ENCODE data around the gene GYPC.

The GYPC gene

DNA sequence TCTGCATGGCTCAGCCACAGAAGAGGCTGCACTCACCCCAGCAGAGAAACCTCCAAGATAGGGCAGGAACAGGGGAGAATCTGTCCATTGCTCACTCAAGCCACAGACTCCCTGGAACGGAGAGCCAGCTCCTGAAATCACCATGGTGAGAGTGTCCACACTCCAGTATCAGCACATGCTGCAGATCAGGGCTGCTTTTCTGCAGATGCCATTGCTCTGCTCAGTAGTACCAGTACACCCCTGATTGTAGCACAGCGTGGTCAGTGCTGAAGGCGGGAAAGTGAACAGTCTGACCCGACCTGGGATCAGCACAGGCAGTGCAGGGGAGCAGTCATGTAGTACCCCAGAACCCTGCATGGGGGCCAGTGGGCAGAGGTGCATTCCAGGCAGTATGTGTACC, 73.9 kb downstream of the GYPC start:
- no peaks in the 10 kb centered on the region for H3K27me3 ChIP-seq (ENCODE audit: low read depth, low read length)

DNA sequence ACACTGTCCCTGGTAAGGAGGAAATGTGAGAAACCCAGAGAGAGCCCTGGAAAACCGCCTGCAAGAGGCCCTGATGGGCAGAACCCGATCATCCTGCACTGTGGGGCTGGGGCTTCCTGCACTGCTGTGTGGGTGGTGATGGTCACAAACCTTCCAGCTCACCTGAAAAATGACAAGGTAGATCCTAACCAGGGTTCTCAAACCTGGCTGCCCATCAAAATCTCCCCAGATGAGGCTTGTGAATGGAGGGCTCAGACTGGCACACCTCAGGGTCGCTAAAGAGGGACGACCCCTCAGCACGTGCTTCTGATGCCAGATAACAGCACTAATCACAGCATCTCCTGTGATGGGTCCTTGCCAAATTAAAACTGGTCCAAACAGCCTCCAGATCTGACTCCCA, 74.7 kb downstream of the GYPC start:
- no peak overlapping the region for H3K9ac ChIP-seq (ENCODE audit: low read length)

More for the DNA sequence above, 73.9 kb downstream of the GYPC start:
- no peak overlapping the region for H3K4me2 ChIP-seq (ENCODE audit: low read length)
- H3K79me2 ChIP-seq (ENCODE audit: low read length): no peaks in the 10 kb centered on the region
- H3K4me3 ChIP-seq (ENCODE audit: low read length): no peak overlapping the region
- H3K4me1 ChIP-seq (ENCODE audit: low read length): no peaks in the 10 kb centered on the region
- TF ChIP-seq EZH2phosphoT487 (IDR thresholded peaks at IDR 0.05; ENCODE audit: low read depth): no peak
- TF ChIP-seq, protein P1, sequence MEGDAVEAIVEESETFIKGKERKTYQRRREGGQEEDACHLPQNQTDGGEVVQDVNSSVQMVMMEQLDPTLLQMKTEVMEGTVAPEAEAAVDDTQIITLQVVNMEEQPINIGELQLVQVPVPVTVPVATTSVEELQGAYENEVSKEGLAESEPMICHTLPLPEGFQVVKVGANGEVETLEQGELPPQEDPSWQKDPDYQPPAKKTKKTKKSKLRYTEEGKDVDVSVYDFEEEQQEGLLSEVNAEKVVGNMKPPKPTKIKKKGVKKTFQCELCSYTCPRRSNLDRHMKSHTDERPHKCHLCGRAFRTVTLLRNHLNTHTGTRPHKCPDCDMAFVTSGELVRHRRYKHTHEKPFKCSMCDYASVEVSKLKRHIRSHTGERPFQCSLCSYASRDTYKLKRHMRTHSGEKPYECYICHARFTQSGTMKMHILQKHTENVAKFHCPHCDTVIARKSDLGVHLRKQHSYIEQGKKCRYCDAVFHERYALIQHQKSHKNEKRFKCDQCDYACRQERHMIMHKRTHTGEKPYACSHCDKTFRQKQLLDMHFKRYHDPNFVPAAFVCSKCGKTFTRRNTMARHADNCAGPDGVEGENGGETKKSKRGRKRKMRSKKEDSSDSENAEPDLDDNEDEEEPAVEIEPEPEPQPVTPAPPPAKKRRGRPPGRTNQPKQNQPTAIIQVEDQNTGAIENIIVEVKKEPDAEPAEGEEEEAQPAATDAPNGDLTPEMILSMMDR (IDR thresholded peaks at IDR 0.05; ENCODE audit: low read depth, low read length): no peak
- H3K9me3 ChIP-seq (ENCODE audit: insufficient read depth, low read length): peaks cover 8% of the 10 kb centered on the region; the same call in 1 of the 2 replicates
- no peak overlapping the region for H3K9ac ChIP-seq (ENCODE audit: low read length)
- H3K36me3 ChIP-seq (replicated peaks; ENCODE audit: low read depth, low read length): peaks cover 4% of the 10 kb centered on the region
- H4K20me1 ChIP-seq (ENCODE audit: insufficient read depth, low read length): no peaks in the 10 kb centered on the region
- H2AFZ ChIP-seq (ENCODE audit: low read depth, low read length): no peak overlapping the region
- no peak overlapping the region for H3K27ac ChIP-seq (ENCODE audit: low read length)

DNA sequence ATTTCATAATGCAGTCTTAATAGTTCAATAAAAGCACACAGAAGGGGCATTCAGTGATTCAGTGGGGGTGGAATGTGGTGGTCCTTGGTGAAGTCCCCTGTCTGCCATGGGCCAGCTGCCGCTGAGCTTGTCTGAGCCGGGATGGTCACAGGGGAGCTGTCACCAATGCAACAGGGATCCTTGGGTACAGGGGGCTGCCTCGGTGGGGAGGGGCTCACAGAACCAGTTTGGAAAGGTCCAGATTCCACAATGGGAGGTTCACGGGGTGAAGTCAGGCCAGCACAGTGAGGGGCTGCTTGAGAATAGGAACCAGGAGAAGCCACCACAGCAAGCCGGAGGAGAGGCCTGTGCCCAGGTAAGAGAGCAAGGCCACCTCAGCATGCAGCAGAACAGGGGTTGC, 75.4 kb downstream of the GYPC start:
- H3K27me3 ChIP-seq (ENCODE audit: low read depth, low read length): no peaks in the 10 kb centered on the region
- no peaks in the 10 kb centered on the region for H3K79me2 ChIP-seq (ENCODE audit: low read length)
- H3K9me3 ChIP-seq (ENCODE audit: insufficient read depth, low read length): no peaks in the 10 kb centered on the region
- TF ChIP-seq, protein P1 (IDR thresholded peaks at IDR 0.05; ENCODE audit: low read depth, low read length): no peak
- no peak for TF ChIP-seq EZH2phosphoT487 (IDR thresholded peaks at IDR 0.05; ENCODE audit: low read depth)
- no peaks in the 10 kb centered on the region for H3K4me1 ChIP-seq (ENCODE audit: low read length)
- H3K9ac ChIP-seq (ENCODE audit: low read length): no peak overlapping the region
- H3K4me2 ChIP-seq (ENCODE audit: low read length): no peak overlapping the region
- no peak overlapping the region for H3K27ac ChIP-seq (ENCODE audit: low read length)
- H4K20me1 ChIP-seq (ENCODE audit: insufficient read depth, low read length): no peaks in the 10 kb centered on the region
- H2AFZ ChIP-seq (ENCODE audit: low read depth, low read length): no peak overlapping the region
- no peak overlapping the region for H3K4me3 ChIP-seq (ENCODE audit: low read length)
- no peaks in the 10 kb centered on the region for H3K36me3 ChIP-seq (replicated peaks; ENCODE audit: low read depth, low read length)

More for the DNA sequence above, 74.7 kb downstream of the GYPC start:
- H4K20me1 ChIP-seq (ENCODE audit: insufficient read depth, low read length): no peaks in the 10 kb centered on the region
- TF ChIP-seq, protein P1 (IDR thresholded peaks at IDR 0.05; ENCODE audit: low read depth, low read length): no peak
- no peak for TF ChIP-seq EZH2phosphoT487 (IDR thresholded peaks at IDR 0.05; ENCODE audit: low read depth)
- no peak overlapping the region for H2AFZ ChIP-seq (ENCODE audit: low read depth, low read length)
- H3K4me3 ChIP-seq (ENCODE audit: low read length): no peak overlapping the region
- no peaks in the 10 kb centered on the region for H3K4me1 ChIP-seq (ENCODE audit: low read length)
- H3K27ac ChIP-seq (ENCODE audit: low read length): no peak overlapping the region
- H3K79me2 ChIP-seq (ENCODE audit: low read length): no peaks in the 10 kb centered on the region
- H3K9me3 ChIP-seq (ENCODE audit: insufficient read depth, low read length): peaks cover under 1% of the 10 kb centered on the region; the same call in 1 of the 2 replicates
- no peak overlapping the region for H3K4me2 ChIP-seq (ENCODE audit: low read length)
- H3K36me3 ChIP-seq (replicated peaks; ENCODE audit: low read depth, low read length): no peaks in the 10 kb centered on the region
- H3K27me3 ChIP-seq (ENCODE audit: low read depth, low read length): no peaks in the 10 kb centered on the region

DNA sequence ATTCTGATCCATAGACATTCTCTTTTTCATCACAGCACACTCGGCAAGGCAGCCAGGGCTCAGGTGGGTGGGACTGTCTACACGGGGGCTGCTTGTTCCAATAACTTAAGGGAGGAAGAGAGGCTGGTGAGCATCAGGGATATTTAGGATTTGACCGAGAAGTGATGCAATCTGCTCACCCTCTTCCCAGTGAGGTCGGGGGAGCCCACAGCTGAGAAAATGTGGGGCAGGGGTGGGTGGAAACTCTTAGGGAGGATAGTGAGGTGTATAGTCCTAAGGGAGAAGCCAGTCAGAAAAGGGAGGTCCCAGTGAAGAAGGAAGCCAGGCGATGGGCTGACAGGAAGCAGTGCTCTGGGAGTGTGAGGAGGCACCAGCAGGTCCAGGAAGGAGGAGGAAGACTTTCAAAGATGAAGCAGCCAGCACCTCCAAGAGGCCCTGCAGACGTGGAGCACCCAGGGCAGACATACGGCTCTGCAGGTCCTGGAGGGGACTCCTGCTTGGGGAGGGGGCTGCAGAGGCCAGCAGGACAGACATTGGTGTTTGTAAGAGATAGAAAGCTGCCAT, 76.8 kb downstream of the GYPC start:
- no peak overlapping the region for H3K27ac ChIP-seq (ENCODE audit: low read length)
- H4K20me1 ChIP-seq (ENCODE audit: insufficient read depth, low read length): no peaks in the 10 kb centered on the region
- no peak overlapping the region for H3K4me2 ChIP-seq (ENCODE audit: low read length)
- H3K27me3 ChIP-seq (ENCODE audit: low read depth, low read length): no peaks in the 10 kb centered on the region
- no peak overlapping the region for H2AFZ ChIP-seq (ENCODE audit: low read depth, low read length)
- no peak overlapping the region for H3K4me3 ChIP-seq (ENCODE audit: low read length)
- no peaks in the 10 kb centered on the region for H3K4me1 ChIP-seq (ENCODE audit: low read length)
- H3K79me2 ChIP-seq (ENCODE audit: low read length): no peaks in the 10 kb centered on the region
- H3K36me3 ChIP-seq (replicated peaks; ENCODE audit: low read depth, low read length): no peaks in the 10 kb centered on the region
- no peak overlapping the region for H3K9ac ChIP-seq (ENCODE audit: low read length)
- H3K9me3 ChIP-seq (ENCODE audit: insufficient read depth, low read length): no peaks in the 10 kb centered on the region
- TF ChIP-seq, protein P1 (IDR thresholded peaks at IDR 0.05; ENCODE audit: low read depth, low read length): no peak
- no peak for TF ChIP-seq EZH2phosphoT487 (IDR thresholded peaks at IDR 0.05; ENCODE audit: low read depth)
